22Rv1 (cell line): ENCODE data around the gene CSMD2.

Experiments used
- CTCF ChIP-seq: fragments of 450-650 bp; IDR thresholded peaks from 2 replicates; pipeline ENCODE4 v1.5.1; 2017; ENCODE audit warnings: mild to moderate bottlenecking
- ZFX ChIP-seq: fragments of 450-650 bp; IDR thresholded peaks from 2 replicates; pipeline ENCODE4 v1.6.1; 2017; ENCODE audit warnings: antibody characterized with exemption, borderline replicate concordance

GRCh38 chr1:33971913-33972312 lies 193.1 kb downstream of the CSMD2 start:
- TF ChIP-seq CTCF (no peak), ZFX (no peak)
